B cell (primary cell): ENCODE results near the gene CIAO2B. TPM values are rescaled to one million over a fixed set of nuclear protein-coding genes. Genes with fewer than 3 reads are reported as not detected.

Experiments used
- ATAC-seq: fragments of 200-7000 bp; cut with Tn5 transposase; one replicate; pipeline ENCODE4 v1.10.0; 2021; ENCODE audit warnings: low read depth, mild to moderate bottlenecking, moderate number of reproducible peaks, moderate library complexity
- CTCF ChIA-PET: fragments of 350-600 bp; sonication (Branson Sonifier 250); formaldehyde crosslinking; loops from one replicate; lab custom pipeline; 2021; ENCODE audit warnings: antibody characterized with exemption, inconsistent platforms; lab: Charles Lee
- POLR2A ChIA-PET: fragments of 350-600 bp; sonication (Branson Sonifier 250); formaldehyde crosslinking; loops from one replicate; lab custom pipeline; 2021; ENCODE audit warnings: antibody characterized with exemption; lab: Charles Lee
- DNase-seq: peaks from one replicate; pipeline ENCODE4 v3.0.0; 2013
- H2AFZ ChIP-seq: 2 replicates; pipeline ENCODE4 v1.6.1; 2012; ENCODE audit warnings: mild to moderate bottlenecking, low read depth, low read length; ENCODE audit not compliant: insufficient read depth, poor library complexity, severe bottlenecking
- H3K27ac ChIP-seq, 2 donors: 1 replicate in 1 of 2; 2 replicates in 1 of 2; pipeline ENCODE4 v1.5.1; 2012 to 2013; ENCODE audit warnings: low read length in 2 of 2, mild to moderate bottlenecking in 2 of 2, moderate library complexity in 1 of 2
- H3K27me3 ChIP-seq, 4 experiments: fragments of 200-600 bp in 1 of 4; sonication (generic) in 1 of 4; replicated peaks in 1 of 4; 1 replicate in 2 of 4; 2 replicates in 2 of 4; pipeline versions ENCODE4 v1.6.1 to v1.7.0; 2013 to 2016; ENCODE audit warnings: low read length in 3 of 4, mild to moderate bottlenecking in 2 of 4, mixed read lengths in 1 of 4, moderate library complexity in 1 of 4; ENCODE audit not compliant: insufficient read depth in 4 of 4, control insufficient read depth in 3 of 4; ENCODE audit errors: control extremely low read depth in 1 of 4
- H3K36me3 ChIP-seq, 2 experiments: replicated peaks in 1 of 2; 1 replicate in 1 of 2; 2 replicates in 1 of 2; pipeline versions ENCODE4 v1.6.1 to v1.7.1; 2013; ENCODE audit warnings: low read length in 1 of 2; ENCODE audit not compliant: insufficient read depth in 2 of 2, control insufficient read depth in 1 of 2; ENCODE audit errors: control extremely low read depth in 1 of 2, extremely low read depth in 1 of 2
- H3K4me1 ChIP-seq, 2 donors: fragments of 200-600 bp in 1 of 2; sonication (generic) in 1 of 2; 1 replicate in 1 of 2; 2 replicates in 1 of 2; pipeline versions ENCODE4 v1.5.1 to v1.6.1; 2013 to 2017; ENCODE audit warnings: low read length in 2 of 2; ENCODE audit not compliant: control insufficient read depth in 2 of 2, insufficient read depth in 2 of 2
- H3K4me2 ChIP-seq: replicated peaks from 2 replicates; pipeline ENCODE3; 2012; ENCODE audit warnings: mild to moderate bottlenecking, low read depth, low read length; ENCODE audit not compliant: poor library complexity, severe bottlenecking
- H3K4me3 ChIP-seq, 5 experiments: fragments of 200-600 bp in 1 of 5; sonication (generic) in 1 of 5; 1 replicate in 3 of 5; 2 replicates in 2 of 5; pipeline versions ENCODE4 v1.5.1 to v1.7.0; 2011 to 2016; ENCODE audit warnings: low read length in 4 of 5, mild to moderate bottlenecking in 4 of 5, low read depth in 2 of 5, control low read depth in 1 of 5, moderate library complexity in 1 of 5; ENCODE audit not compliant: insufficient read depth in 1 of 5; ENCODE audit errors: control extremely low read depth in 1 of 5, extremely low read depth in 1 of 5
- H3K79me2 ChIP-seq: fragments of 200-600 bp; sonication (generic); one replicate; pipeline ENCODE4 v1.6.0; 2016; ENCODE audit warnings: low read length; ENCODE audit not compliant: control insufficient read depth, insufficient read depth
- H3K9ac ChIP-seq: fragments of 200-600 bp; sonication (generic); 2 replicates; pipeline ENCODE4 v1.6.1; 2017; ENCODE audit warnings: mild to moderate bottlenecking, low read length, moderate library complexity
- H3K9me3 ChIP-seq, 3 donors: one replicate each; pipeline versions ENCODE4 v1.6.1 to v1.7.1; 2013; ENCODE audit warnings: low read length in 2 of 3; ENCODE audit not compliant: control insufficient read depth in 2 of 3, insufficient read depth in 1 of 3; ENCODE audit errors: control extremely low read depth in 1 of 3
- H4K20me1 ChIP-seq: 2 replicates; pipeline ENCODE4 v1.6.0; 2012; ENCODE audit warnings: mild to moderate bottlenecking, low read length; ENCODE audit not compliant: insufficient read depth, control insufficient read depth, poor library complexity, severe bottlenecking
- H3K27ac Mint-ChIP-seq: one replicate; pipeline ENCODE4 v1.8.0; 2021; ENCODE audit warnings: mixed read lengths
- H3K27me3 Mint-ChIP-seq: one replicate; pipeline ENCODE4 v1.8.0; 2021; ENCODE audit warnings: mixed read lengths
- H3K4me1 Mint-ChIP-seq: one replicate; pipeline ENCODE4 v1.8.0; 2021; ENCODE audit warnings: mixed read lengths
- H3K4me3 Mint-ChIP-seq: one replicate; pipeline ENCODE4 v1.8.0; 2021; ENCODE audit warnings: mixed read lengths
- H3K9me3 Mint-ChIP-seq: one replicate; pipeline ENCODE4 v1.8.0; 2022; ENCODE audit warnings: mixed read lengths; ENCODE audit not compliant: insufficient read depth
- CTCF ChIP-seq: fragments of 200-600 bp; IDR thresholded peaks from one replicate; pipeline ENCODE4 v1.8.0; 2022; ENCODE audit warnings: antibody characterized with exemption, mild to moderate bottlenecking
- EZH2 ChIP-seq: IDR thresholded peaks from 2 replicates; pipeline ENCODE4 v1.6.1; 2012; ENCODE audit warnings: borderline replicate concordance, low read depth, mild to moderate bottlenecking, moderate library complexity, low read length; ENCODE audit not compliant: insufficient read depth, poor library complexity, severe bottlenecking
- WGBS: methylation state at CpG from one replicate; pipeline ENCODE4 v1.1.5; 2013; ENCODE audit warnings: missing lambda C conversion rate; ENCODE audit not compliant: insufficient coverage; 5-methylcytosine and 5-hydroxymethylcytosine counted together
- intact Hi-C: fragments of 100-400 bp; cut with micrococcal nuclease; formaldehyde crosslinking; loops from one replicate; pipeline ENCODE4 v1.10.0; 2022
- polyA plus RNA-seq: library from polyadenylated mRNA; depleted of rRNA; stranded (reverse); fragments of >200 nt; gene quantifications from 2 replicates; pipeline ENCODE4 v1.2.3, GENCODE V29; 2012
- total RNA-seq, 2 donors: library from RNA; stranded (reverse); fragments of 120-200 nt in 1 of 2; gene quantifications; 1 replicate in 1 of 2; 2 replicates in 1 of 2; pipeline versions ENCODE4 v1.2.3 to v1.2.4, GENCODE V29; 2013 to 2022

The CIAO2B gene
- total and polyA plus RNA-seq, 2 donors (not counting 1 experiment from before 2014, with no cell fraction given) = 60.6 to 159 TPM

DNA sequence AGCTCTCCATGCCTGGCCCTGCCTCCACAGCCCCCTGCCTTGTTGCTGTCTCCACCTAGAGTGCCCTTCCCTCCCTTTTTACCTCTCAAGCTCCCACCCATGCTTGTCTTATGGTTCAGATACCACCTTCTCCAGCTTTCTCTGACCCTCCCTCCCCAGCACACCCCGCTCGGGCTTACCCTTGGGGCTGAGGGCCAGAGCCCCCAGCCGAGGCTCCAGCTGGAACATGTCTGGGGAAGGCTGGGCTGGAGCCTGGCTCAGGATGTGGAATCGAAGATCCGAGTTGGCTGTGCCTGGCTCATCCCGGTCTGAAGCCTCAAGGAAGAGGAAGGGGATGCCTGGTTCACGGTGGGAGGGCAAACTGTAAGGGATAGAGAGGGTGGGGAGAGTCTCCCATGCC is 19.2 kb downstream of the CIAO2B start:
- no peak overlapping the region for H3K4me3 Mint-ChIP-seq

DNA sequence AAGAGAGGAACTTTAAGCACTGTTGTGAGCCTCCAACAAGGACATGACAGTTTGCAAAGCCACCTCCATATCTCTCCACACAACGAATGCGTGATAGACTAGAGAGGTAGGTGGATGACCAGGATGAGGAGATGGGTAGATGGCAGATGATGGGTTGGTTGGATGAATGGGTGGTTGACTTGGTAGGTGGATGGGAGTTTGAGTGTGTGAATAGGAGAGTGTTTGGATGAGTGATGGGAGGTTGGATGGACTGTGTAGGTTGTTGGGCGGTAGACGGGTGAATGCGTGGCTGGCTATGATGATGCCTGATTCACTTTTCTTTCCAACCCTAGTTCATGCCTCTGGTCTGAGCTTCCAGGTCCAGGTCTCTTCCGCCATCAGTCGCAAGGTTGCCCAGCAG is 19.7 kb downstream of the CIAO2B start:
- Histone ChIP-seq H3K4me2 (no peak overlapping the region), H3K9me3 (no peaks in the 10 kb centered on the region), H3K36me3 (no peaks in the 10 kb centered on the region), H2AFZ (no peak overlapping the region), H3K4me3 (no peak overlapping the region), H3K27ac (no peak overlapping the region), H3K4me1 (no peaks in the 10 kb centered on the region), H3K79me2 (no peaks in the 10 kb centered on the region), H3K27me3 (no peaks in the 10 kb centered on the region), H4K20me1 (no peaks in the 10 kb centered on the region), H3K9ac (no peak overlapping the region)
- TF ChIP-seq EZH2 = no peak
- TF ChIP-seq CTCF = no peak
- ChIA-PET CTCF (no interaction called here), POLR2A (no interaction called here)
- H3K27ac Mint-ChIP-seq = no peak overlapping the region
- peaks cover 10% of the 10 kb centered on the region for H3K27me3 Mint-ChIP-seq
- H3K4me1 Mint-ChIP-seq = no peaks in the 10 kb centered on the region
- ATAC-seq (no peak), DNase-seq (no peak)
- no peak overlapping the region for H3K4me3 Mint-ChIP-seq
- WGBS = 100% methylated on average over 2 of the region's 7 CpGs
- intact Hi-C loops = no loop called here
- no peaks in the 10 kb centered on the region for H3K9me3 Mint-ChIP-seq

More for the DNA sequence above, 19.2 kb downstream of the CIAO2B start:
- Mint-ChIP-seq H3K27me3 (peaks cover 10% of the 10 kb centered on the region), H3K4me1 (no peaks in the 10 kb centered on the region), H3K9me3 (no peaks in the 10 kb centered on the region), H3K27ac (no peak overlapping the region)
- Histone ChIP-seq H3K36me3 (no peaks in the 10 kb centered on the region), H3K27ac (no peak overlapping the region), H3K27me3 (peaks cover 0 to 2% (median 0%) of the 10 kb centered on the region in 4 experiments), H3K9ac (no peak overlapping the region), H3K4me3 (no peak overlapping the region), H3K79me2 (no peaks in the 10 kb centered on the region), H3K9me3 (no peaks in the 10 kb centered on the region), H2AFZ (no peak overlapping the region), H4K20me1 (no peaks in the 10 kb centered on the region), H3K4me2 (no peak overlapping the region), H3K4me1 (no peaks in the 10 kb centered on the region)
- POLR2A ChIA-PET = no interaction called here
- intact Hi-C loops = no loop called here
- CTCF ChIA-PET = no interaction called here
- ATAC-seq (no peak), DNase-seq (no peak)
- TF ChIP-seq CTCF (no peak), EZH2 (no peak)
- WGBS = no CpG with 5 or more reads among the region's 7 CpGs
